ENCODE results near the gene TBC1D9. TPM values are rescaled to one million over a fixed set of nuclear protein-coding genes. Genes with fewer than 3 reads are reported as not detected.

TBC1D9 gene
- total RNA-seq, 1 experiment from 2014 or later, result 9.5 TPM

- DNase-seq (ENCODE audit: low read depth, low spot score) (no peak), ATAC-seq (no peak)
- ChIA-PET RAD21 (ENCODE audit: low non-redundant PET in 1 of 2, low total read pairs in 2 of 2, uncharacterized antibody in 2 of 2, unreplicated experiment in 2 of 2) (no interaction called here), CTCF (no interaction called here), POLR2A (no interaction called here)
- H3K36me3 ChIP-seq (ENCODE audit: control insufficient read depth in 1 of 2, insufficient read depth in 2 of 2, low read length in 2 of 2), result no peaks in the 10 kb centered on the region
- no peaks in the 10 kb centered on the region for H4K20me1 ChIP-seq (ENCODE audit: insufficient read depth)
- peak overlapping the region; percentile 71 for H3K9ac ChIP-seq (ENCODE audit: low read length)
- no peaks in the 10 kb centered on the region; the same call in 1 of the 2 replicates for H3K79me2 ChIP-seq (ENCODE audit: insufficient read depth, low read length)
- peak overlapping the region; percentile 82 for H3K27ac ChIP-seq (ENCODE audit: low read depth, low read length)
- H2AFZ ChIP-seq (ENCODE audit: low read depth, low read length, poor library complexity, severe bottlenecking), result peak overlapping the region; percentile 17
- H3K9me3 ChIP-seq (ENCODE audit: control insufficient read depth in 1 of 2, insufficient read depth in 1 of 2, low read depth in 1 of 2, low read length in 2 of 2), result no peaks in the 10 kb centered on the region
- H3K9me2 ChIP-seq (ENCODE audit: insufficient read depth), result no peaks in the 10 kb centered on the region
- no peaks in the 10 kb centered on the region for H3K27me3 ChIP-seq (ENCODE audit: insufficient read depth, low read length)
- intact Hi-C loops (cut with micrococcal nuclease), result loop anchor here (5.0 kb wide), 1 partner anchor 92 kb away; no protein-coding TSS in a partner anchor
- TSS peak; percentile 59 for BruUV-seq (replicated peaks)
- H3K4me3 ChIP-seq (replicated peaks in 1 of 2; ENCODE audit: low read depth in 1 of 2, low read length in 2 of 2), result peak overlapping the region; percentile 66 to 83
- H3K4me2 ChIP-seq (ENCODE audit: low read length), result peak overlapping the region; percentile 86
- peaks cover 6 to 22% of the 10 kb centered on the region in 2 experiments; a peak in 3 of 4 replicates for H3K4me1 ChIP-seq (ENCODE audit: control insufficient read depth in 1 of 2, insufficient read depth in 2 of 2, low read length in 2 of 2)
- no peak for TF ChIP-seq EZH2phosphoT487 (IDR thresholded peaks at IDR 0.05; ENCODE audit: borderline replicate concordance)
- no peak for TF ChIP-seq RAD21 (IDR thresholded peaks at IDR 0.05; ENCODE audit: low read depth)
- TF ChIP-seq CBX3 (IDR thresholded peaks at IDR 0.05; ENCODE audit: low read depth), result no peak
- no peak for TF ChIP-seq ELF1 (IDR thresholded peaks at IDR 0.05; ENCODE audit: borderline replicate concordance, low read depth)
- no peak for TF ChIP-seq CTCF (IDR thresholded peaks at IDR 0.05 in 2 of 3, conservative IDR thresholded peaks at IDR 0.05 in 1 of 3; ENCODE audit: borderline replicate concordance in 1 of 3, insufficient read depth in 1 of 3, low read depth in 2 of 3, low read length in 2 of 3)
- TF ChIP-seq TCF7L2 (IDR thresholded peaks at IDR 0.05; ENCODE audit: borderline replicate concordance, extremely low read depth, insufficient read depth, insufficient read length), result no peak
- TF ChIP-seq POLR2A (IDR thresholded peaks at IDR 0.05; ENCODE audit: borderline replicate concordance, extremely low read depth, insufficient read depth, insufficient read length), result no peak
Measured at GRCh38 chr4:140754918-140755773, 1.0 kb downstream of the TBC1D9 start.
